Pancreas (tissue), 10 donors: ENCODE data around the gene WDR7. TPM values are rescaled to one million over a fixed set of nuclear protein-coding genes. Genes with fewer than 3 reads are reported as not detected.
A peak's percentile ranks its signal among the peaks of the same experiment; 100 is the strongest.

Experiments used
- ATAC-seq, 4 donors: fragments of 200-7000 bp; cut with Tn5 transposase; one replicate each; pipeline versions ENCODE4 v1.8.0 to v1.9.1; 2020; ENCODE audit warnings: mild to moderate bottlenecking in 4 of 4, moderate library complexity in 4 of 4
- DNase-seq, 6 donors: peaks; one replicate each; pipeline ENCODE4 v3.0.0-alpha.2; 2020
- FAIRE-seq: peaks from 2 replicates; lab custom pipeline; 2012; peaks lifted over from hg19 to GRCh38; lab: Jason Lieb, UNC
- H3K27ac ChIP-seq, 4 donors: fragments of 200-600 bp; sonication (generic); 1 replicate in 3 of 4; 2 replicates in 1 of 4; pipeline versions ENCODE4 v1.5.0 to v1.8.0; 2020
- H3K27me3 ChIP-seq, 4 donors: fragments of 200-600 bp; one replicate each; pipeline ENCODE4 v1.8.0; 2021
- H3K36me3 ChIP-seq, 3 donors: fragments of 200-600 bp; sonication (generic) in 1 of 3; one replicate each; pipeline versions ENCODE4 v1.5.0 to v1.8.0; 2020 to 2021
- H3K4me1 ChIP-seq, 3 donors: fragments of 200-600 bp; one replicate each; pipeline ENCODE4 v1.8.0; 2021
- H3K4me3 ChIP-seq, 4 donors: fragments of 200-600 bp; sonication (generic) in 2 of 4; one replicate each; pipeline versions ENCODE4 v1.5.0 to v1.8.0; 2020 to 2021
- H3K9me3 ChIP-seq, 4 donors: fragments of 200-600 bp; one replicate each; pipeline ENCODE4 v1.8.0; 2021
- CTCF ChIP-seq, 4 donors: fragments of 200-600 bp; sonication (generic) in 3 of 4; IDR thresholded peaks; one replicate each; pipeline versions ENCODE4 v1.5.0 to v1.8.0; 2021; ENCODE audit warnings: antibody characterized with exemption in 4 of 4
- WGBS, 2 donors: extraction: QIAGEN DNeasy Blood & Tissue Kit; methylation state at CpG; one replicate each; pipeline ENCODE4 v1.1.7; 2013; 5-methylcytosine and 5-hydroxymethylcytosine counted together
- intact Hi-C, 3 donors: fragments of 100-400 bp; cut with DNase I; formaldehyde crosslinking; loops; one replicate each; pipeline versions ENCODE4 v1.11.1 to v1.14.2; 2022
- polyA plus RNA-seq, 2 donors: library from polyadenylated mRNA; stranded (reverse); fragments of 200-250 nt; gene quantifications; one replicate each; pipeline ENCODE4 v1.2.3, GENCODE V29; 2013
- total RNA-seq, 6 donors: library from RNA; stranded (reverse); fragmentation: NEBNext Ultra II Directional in 4 of 6; extraction: Animal tissue kit (Norgen Biotek cat#: 25700) in 4 of 6; gene quantifications; one replicate each; pipeline versions ENCODE4 v1.2.1 to v1.2.4, GENCODE V29; 2021 to 2023
- donor health status: healthy with polysubstance abuse.
- donor health status: DM: no; HTN: no; CAD: no; lungs with moderate emphysema.
- donor health status: DM: no; HTN: no; CAD: no.
- donor health status: control.
- donor health status: control.
- donor health status: Bipolar disorder and iron deficiency.
- donor health status: DM: yes; HTN: yes; CAD: no.
- donor health status: DM: no; HTN: no; CAD: no.
- donor health status: DM: no; HTN: no; CAD: no.
- donor health status: DM: yes; HTN: yes; CAD: no.

Gene WDR7
- total and polyA plus RNA-seq, 8 donors = 2.5 to 14.4 (median 10.3) TPM

GRCh38 chr18:56823986-56824565, 172.9 kb downstream of the WDR7 start:
- Histone ChIP-seq H3K27ac (no peak overlapping the region), H3K4me1 (no peaks in the 10 kb centered on the region), H3K9me3 (no peaks in the 10 kb centered on the region), H3K27me3 (no peaks in the 10 kb centered on the region), H3K36me3 (no peaks in the 10 kb centered on the region), H3K4me3 (no peak overlapping the region)
- TF ChIP-seq CTCF (IDR thresholded peaks at IDR 0.05) = no peak
- 93 to 94% methylated on average over 1 of the region's 1 CpG for WGBS, 2 donors
- ATAC-seq (no peak), FAIRE-seq (no peak), DNase-seq (no peak)
- intact Hi-C loops = no loop called here

GRCh38 chr18:56825321-56825720, 174.2 kb downstream of the WDR7 start:
- no peaks in the 10 kb centered on the region for H3K27me3 ChIP-seq
- H3K36me3 ChIP-seq = no peaks in the 10 kb centered on the region
- H3K27ac ChIP-seq = no peak overlapping the region
- ATAC-seq (no peak), DNase-seq (no peak), FAIRE-seq (peak; percentile 13)
- H3K4me1 ChIP-seq = no peaks in the 10 kb centered on the region
- intact Hi-C loops = no loop called here
- no peak for TF ChIP-seq CTCF (IDR thresholded peaks at IDR 0.05)
- WGBS, 2 donors = 82 to 95% methylated on average over 1 of the region's 1 CpG
- H3K9me3 ChIP-seq = no peaks in the 10 kb centered on the region
- no peak overlapping the region for H3K4me3 ChIP-seq

GRCh38 chr18:56825878-56826277, 174.7 kb downstream of the WDR7 start:
- FAIRE-seq (no peak), ATAC-seq (no peak), DNase-seq (no peak)
- no peaks in the 10 kb centered on the region for H3K27me3 ChIP-seq
- 87% methylated on average over 2 of the region's 2 CpGs for WGBS, 2 donors
- no peaks in the 10 kb centered on the region for H3K4me1 ChIP-seq
- H3K27ac ChIP-seq = no peak overlapping the region
- H3K9me3 ChIP-seq = no peaks in the 10 kb centered on the region
- TF ChIP-seq CTCF (IDR thresholded peaks at IDR 0.05) = no peak
- H3K36me3 ChIP-seq = no peaks in the 10 kb centered on the region
- H3K4me3 ChIP-seq = no peak overlapping the region
- intact Hi-C loops = no loop called here

- TF ChIP-seq CTCF (IDR thresholded peaks at IDR 0.05) = no peak
- intact Hi-C loops = no loop called here
- ATAC-seq (no peak), DNase-seq (no peak), FAIRE-seq (no peak)
- WGBS, 2 donors = 93% methylated on average over 9 of the region's 9 CpGs
- H3K27ac ChIP-seq = no peak overlapping the region
- H3K9me3 ChIP-seq = no peaks in the 10 kb centered on the region
- H3K27me3 ChIP-seq = no peaks in the 10 kb centered on the region
- H3K4me1 ChIP-seq = no peaks in the 10 kb centered on the region
- no peaks in the 10 kb centered on the region for H3K36me3 ChIP-seq
- no peak overlapping the region for H3K4me3 ChIP-seq
These were observed 180.8 kb downstream of the WDR7 start for GRCh38 chr18:56831988-56832387.

GRCh38 chr18:56835331-56835730, 184.2 kb downstream of the WDR7 start:
- Histone ChIP-seq H3K9me3 (no peaks in the 10 kb centered on the region), H3K27me3 (no peaks in the 10 kb centered on the region), H3K4me1 (no peaks in the 10 kb centered on the region), H3K36me3 (no peaks in the 10 kb centered on the region), H3K4me3 (no peak overlapping the region), H3K27ac (no peak overlapping the region)
- intact Hi-C loops = no loop called here
- DNase-seq = no peak
- ATAC-seq = no peak
- FAIRE-seq = no peak
- 31 to 94% methylated on average over 1 of the region's 1 CpG for WGBS, 2 donors
- no peak for TF ChIP-seq CTCF (IDR thresholded peaks at IDR 0.05)
